Measurements from ENCODE around the gene STK39.
"Not testable (repeated sequence)": the region's sequence is repeated elsewhere in the genome, so short reads cannot be mapped to it uniquely, and the experiment has no call there.

Gene STK39

DNA sequence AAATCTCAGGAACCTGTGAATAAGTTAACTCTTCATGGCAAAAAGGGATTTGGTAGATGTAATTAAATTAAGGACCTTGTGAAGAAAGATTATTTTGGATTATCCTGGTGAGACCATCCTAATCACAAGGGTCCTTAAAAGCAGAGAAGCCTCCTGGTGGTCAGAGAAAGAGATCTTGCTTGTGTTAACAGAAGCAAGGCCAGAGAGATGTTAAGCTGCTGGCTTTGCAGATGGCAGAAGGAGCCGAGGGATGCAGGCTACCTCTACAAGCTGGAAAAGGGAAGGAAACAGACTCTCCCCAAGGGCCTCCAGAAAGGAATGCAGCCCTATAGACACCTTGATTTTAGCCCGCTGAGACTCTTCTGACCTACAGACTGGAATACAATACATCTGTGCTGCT is 197.0 kb downstream of the STK39 start:
- DNase-seq (ENCODE audit: low read depth, low spot score), result peak; percentile 12

DNA sequence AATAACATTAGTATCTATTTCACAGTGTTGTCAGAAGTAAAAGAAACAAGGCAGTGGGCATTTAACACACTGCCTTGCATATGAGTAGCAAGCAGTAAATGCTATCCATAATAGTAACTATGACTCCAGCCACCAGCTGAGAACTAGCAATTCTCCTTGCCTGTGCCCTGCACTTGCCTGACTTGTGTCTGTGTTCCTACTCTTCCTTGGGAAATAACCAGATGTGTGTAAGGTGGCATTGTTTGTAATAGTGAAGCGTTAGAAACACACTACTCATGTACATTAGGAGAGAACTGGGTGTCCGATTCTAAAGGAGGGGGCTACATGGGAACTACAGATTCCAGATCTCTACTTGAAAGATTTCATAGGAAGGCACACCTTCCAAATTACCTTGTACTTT is 197.8 kb downstream of the STK39 start:
- no peak for DNase-seq (ENCODE audit: low read depth, low spot score)

GRCh38 chr2:168047091-168047690 is 200.2 kb downstream of the STK39 start:
- no peak for DNase-seq (ENCODE audit: low read depth, low spot score)

DNA sequence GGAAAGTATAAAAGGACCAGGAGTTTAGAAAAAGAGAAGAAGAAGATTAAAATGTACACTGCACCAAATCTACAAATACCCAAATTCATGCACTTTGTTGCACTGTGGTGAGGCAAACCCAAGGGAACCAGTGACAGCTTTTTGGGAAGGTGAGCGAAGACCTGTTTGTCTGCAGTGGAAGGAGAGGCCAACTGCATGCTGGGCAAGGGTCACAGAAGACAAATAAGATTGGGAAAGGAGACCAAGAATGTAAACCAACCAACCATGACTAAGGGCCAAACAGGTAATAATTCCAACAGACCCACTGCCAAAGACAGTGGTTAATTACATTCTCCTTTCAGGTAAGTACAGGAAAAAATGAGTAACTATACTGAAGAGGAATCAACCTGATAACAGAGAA is 202.8 kb downstream of the STK39 start:
- DNase-seq (ENCODE audit: low read depth, low spot score), result peak; percentile 11

DNA sequence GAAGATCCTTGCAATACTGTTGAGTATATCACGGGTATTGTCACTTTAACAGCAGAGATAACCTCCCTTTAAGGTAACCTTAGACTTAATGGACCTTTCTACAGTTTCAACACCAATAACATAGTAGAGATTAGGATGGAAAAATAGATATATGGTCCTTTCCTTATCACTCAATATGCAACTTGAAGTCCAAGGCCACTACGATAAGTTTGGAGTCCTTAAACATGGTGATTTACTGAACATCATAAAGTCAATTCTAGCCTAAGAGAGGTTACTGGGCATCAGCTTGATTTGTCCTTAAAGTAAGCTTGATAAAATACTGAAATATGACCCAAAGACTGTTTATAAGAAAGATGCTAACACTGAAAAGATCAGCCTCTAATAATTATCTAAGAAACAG is 203.2 kb downstream of the STK39 start:
- no peak for DNase-seq (ENCODE audit: low read depth, low spot score)

DNA sequence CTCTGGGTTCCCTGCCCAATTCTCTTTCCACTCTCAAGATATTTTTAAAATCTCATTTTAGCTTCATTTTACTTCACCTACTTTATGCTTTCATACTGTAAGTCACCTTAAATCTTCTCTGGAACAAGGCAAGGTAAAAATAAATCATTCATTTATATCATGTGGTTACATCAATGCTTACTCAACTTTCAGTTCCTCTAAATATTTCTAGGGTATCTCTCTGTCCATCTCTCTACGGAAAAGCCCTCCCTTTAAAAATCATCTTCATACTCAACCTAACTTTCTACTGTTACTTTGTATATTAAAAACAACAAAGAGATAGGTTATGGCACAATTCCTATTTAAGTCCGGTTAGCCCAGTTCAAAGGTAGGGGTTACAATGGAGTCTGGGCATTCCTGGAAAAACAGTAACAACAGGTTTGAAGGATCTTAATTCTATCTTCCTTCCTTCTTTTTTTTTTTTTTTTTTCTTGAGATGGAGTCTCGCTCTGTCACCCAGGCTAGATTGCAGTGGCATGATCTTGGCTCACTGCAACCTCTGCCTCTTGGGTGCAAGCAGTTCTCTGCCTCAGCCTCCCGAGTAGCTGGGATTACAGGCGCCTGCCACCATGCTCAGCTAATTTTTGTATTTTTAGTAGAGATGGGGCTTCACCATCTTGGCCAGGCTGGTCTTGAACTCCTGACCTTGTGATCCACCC is 205.1 kb downstream of the STK39 start:
- not testable (repeated sequence) for DNase-seq (ENCODE audit: low read depth, low spot score)

DNA sequence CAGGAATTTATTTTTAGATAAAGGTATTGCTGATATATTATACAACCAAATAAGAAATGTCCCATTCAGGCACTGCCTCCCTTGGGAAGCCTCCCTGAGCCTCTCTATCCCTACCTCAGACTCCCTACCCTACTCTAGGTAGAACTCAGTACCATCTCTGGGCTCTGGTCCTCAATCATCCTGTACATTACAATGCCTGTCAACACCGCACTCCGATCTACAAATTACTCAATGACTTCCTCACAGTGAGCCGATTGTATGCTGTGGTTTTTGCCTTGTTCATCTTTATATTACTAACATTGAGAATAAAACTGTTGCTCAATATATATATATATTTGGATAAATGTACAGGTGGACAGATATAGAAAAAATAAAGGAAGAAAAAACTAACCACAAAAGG is 207.5 kb downstream of the STK39 start:
- DNase-seq (ENCODE audit: low read depth, low spot score), result no peak

- no peak for DNase-seq (ENCODE audit: low read depth, low spot score)
These were observed 209.6 kb downstream of the STK39 start for GRCh38 chr2:168037778-168038177.

DNA sequence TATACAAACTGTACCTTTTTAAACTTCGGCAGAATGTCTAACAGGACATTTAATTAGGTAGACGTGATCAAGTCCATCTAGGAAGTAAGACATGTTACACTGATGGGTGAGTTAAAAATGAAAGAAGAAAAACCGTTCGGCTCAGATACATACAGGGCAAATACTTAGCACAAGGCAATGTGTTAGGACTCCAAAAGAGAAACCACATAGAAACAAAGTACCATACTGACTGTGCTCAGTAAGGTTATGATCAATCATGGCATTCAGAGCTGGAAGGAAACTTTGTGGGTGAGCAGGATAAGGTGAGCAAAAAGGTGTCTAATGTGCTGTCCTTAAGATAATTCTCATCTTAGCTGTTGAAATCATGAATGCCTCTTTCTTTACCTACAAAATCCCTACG is 211.9 kb downstream of the STK39 start:
- no peak for DNase-seq (ENCODE audit: low read depth, low spot score)

GRCh38 chr2:168034616-168035015 is 212.8 kb downstream of the STK39 start:
- no peak for DNase-seq (ENCODE audit: low read depth, low spot score)

GRCh38 chr2:168033966-168034365 is 213.4 kb downstream of the STK39 start:
- DNase-seq (ENCODE audit: low read depth, low spot score), result no peak

DNA sequence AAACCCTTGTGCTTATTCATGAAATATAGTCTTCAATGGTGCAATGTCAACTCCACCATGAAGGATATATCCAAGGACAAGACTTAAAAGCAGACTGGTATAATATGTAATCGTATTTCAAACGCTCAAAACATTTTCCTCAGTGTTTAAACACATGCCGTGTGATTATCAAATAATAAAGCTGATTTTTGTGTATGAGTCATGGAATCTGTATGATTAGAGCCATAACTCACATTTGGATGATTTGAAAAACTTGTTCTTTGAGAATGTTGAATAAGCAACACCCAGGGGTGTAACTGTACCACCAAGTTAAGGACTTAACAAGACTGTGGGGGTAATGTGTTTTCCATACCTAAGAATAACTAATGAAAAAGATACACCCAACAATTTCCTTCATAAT is 215.3 kb downstream of the STK39 start:
- no peak for DNase-seq (ENCODE audit: low read depth, low spot score)

DNA sequence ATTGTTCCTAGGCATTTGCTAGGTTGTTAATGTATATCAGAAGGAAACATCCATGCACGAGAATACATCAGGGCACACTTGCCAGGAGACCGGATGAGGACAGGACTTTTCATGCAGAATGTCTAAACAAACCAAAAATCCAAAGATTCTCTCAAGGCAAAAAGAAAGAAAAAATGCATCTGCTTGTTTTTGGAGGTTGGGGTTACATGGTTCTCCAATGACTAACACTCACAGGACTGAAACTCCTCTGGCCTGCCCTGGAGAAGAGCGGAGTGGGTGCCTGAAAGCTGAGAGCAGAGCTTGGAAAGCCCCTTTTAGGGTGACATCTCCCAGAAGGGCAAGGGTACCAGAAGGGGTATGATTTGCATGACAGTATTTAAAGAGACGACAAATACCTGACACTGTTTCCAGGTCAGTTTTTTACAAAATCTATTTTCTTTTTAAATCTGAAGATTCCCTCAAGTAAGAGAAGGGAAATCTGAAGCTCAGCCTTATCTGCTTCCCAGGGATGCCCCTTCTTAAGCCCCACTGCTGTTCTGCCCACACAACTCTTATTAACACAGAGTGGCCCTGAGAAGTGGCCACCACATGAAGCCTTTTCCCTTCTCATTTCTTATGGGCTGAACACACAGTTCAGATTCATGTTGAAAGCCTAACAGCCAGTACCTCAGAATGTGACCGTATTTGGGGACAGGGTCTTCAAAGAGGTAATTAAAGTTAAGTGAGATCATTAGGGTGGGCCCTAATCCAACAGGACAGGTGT is 216.4 kb downstream of the STK39 start:
- no peak for DNase-seq (ENCODE audit: low read depth, low spot score)

GRCh38 chr2:168029071-168029470 is 218.3 kb downstream of the STK39 start:
- no peak for DNase-seq (ENCODE audit: low read depth, low spot score)

GRCh38 chr2:168028362-168028761 is 219.0 kb downstream of the STK39 start:
- DNase-seq (ENCODE audit: low read depth, low spot score), result no peak

- no peak for DNase-seq (ENCODE audit: low read depth, low spot score)
These were observed 221.8 kb downstream of the STK39 start for GRCh38 chr2:168025487-168026202.

- DNase-seq (ENCODE audit: low read depth, low spot score), result no peak
These were observed 222.9 kb downstream of the STK39 start for GRCh38 chr2:168024459-168024858.

DNA sequence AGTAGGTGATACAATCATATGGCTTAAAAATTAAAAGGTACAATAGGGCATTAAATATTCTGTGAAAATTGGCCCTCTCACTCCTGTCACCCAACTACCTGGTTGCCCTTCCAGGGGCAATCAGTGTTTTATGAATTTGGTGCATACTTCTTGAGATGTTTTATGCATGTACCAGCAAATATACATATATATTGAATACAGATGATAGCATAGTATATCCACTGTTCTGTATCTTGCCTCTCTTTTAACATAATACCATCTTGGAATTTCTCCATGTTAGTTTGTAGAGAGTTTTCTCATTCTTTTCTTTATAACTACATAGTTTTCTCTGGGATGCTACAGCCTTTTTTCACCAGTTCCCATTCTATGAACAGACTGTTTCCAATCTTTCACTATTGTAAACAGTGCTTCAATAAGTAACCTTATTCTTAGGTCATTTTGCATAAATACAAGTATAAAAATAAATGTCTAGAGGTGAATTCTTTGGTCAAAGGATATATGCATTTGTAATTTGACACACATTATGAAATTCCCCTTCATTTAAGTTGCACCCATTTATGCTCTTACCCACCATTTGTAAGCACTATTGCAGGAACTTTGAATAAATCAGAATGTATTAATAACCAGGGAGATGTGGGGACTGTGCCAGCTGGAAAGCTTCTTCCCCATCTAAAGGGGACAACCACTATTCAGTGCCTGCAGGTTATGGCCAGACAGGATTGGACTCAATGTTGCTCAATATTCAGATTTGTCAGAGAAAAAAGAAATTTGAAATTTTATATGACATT is 225.4 kb downstream of the STK39 start:
- DNase-seq (ENCODE audit: low read depth, low spot score), result no peak

DNA sequence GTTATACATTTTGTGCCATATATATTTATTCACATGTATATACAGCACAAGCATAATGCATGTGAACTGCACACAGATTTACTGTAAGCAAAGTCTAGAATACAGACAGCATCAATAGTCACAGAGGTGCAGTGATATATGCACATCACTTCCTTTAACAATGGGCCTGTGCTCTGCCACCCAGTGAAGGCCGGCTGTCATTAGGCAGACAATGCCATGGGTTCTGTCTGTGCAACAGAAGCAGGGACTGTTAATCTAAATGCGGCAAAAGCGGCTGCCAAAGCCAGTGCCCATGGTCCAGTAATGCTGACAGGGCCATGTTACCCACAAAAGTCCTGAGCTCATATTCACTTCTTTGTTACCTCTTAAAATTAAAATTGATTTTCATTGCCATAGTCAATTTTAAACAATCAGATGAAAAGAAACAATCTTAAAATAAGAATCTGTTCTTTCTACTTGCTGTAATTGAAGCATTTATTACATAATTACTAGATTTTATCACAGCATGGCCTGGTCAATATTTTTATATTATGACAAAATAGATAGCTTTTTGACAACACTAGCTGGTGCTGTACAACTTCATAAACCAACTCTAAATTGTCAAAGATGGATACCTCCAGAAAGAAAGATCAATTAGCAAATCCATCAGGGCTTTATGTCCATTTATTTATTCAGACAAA is 232.0 kb downstream of the STK39 start:
- DNase-seq (ENCODE audit: low read depth, low spot score), result no peak

GRCh38 chr2:168009900-168010299 is 237.5 kb downstream of the STK39 start:
- no peak for DNase-seq (ENCODE audit: low read depth, low spot score)

GRCh38 chr2:168008646-168009195 is 238.7 kb downstream of the STK39 start:
- no peak for DNase-seq (ENCODE audit: low read depth, low spot score)
